Upper lobe of right lung (tissue), 1 donor: ENCODE measurements around the gene DCAF10. TPM values are rescaled to one million over a fixed set of nuclear protein-coding genes. Genes with fewer than 3 reads are reported as not detected.

Experiments used
- ATAC-seq: fragments of 200-7000 bp; cut with Tn5 transposase; one replicate; pipeline ENCODE4 v1.9.1; 2020; ENCODE audit warnings: mild to moderate bottlenecking, moderate library complexity
- DNase-seq: peaks from one replicate; pipeline ENCODE4 v3.0.0-alpha.2; 2020
- H3K27ac ChIP-seq: fragments of 200-600 bp; one replicate; pipeline ENCODE4 v1.8.0; 2022
- H3K27me3 ChIP-seq: fragments of 200-600 bp; one replicate; pipeline ENCODE4 v1.8.0; 2022; ENCODE audit warnings: mild to moderate bottlenecking
- H3K36me3 ChIP-seq: fragments of 200-600 bp; one replicate; pipeline ENCODE4 v1.8.0; 2022
- H3K4me1 ChIP-seq: fragments of 200-600 bp; one replicate; pipeline ENCODE4 v1.8.0; 2022
- H3K4me3 ChIP-seq: fragments of 200-600 bp; one replicate; pipeline ENCODE4 v1.8.0; 2022; ENCODE audit warnings: mild to moderate bottlenecking
- H3K9me3 ChIP-seq: fragments of 200-600 bp; one replicate; pipeline ENCODE4 v1.8.0; 2022
- CTCF ChIP-seq: fragments of 200-600 bp; IDR thresholded peaks from one replicate; pipeline ENCODE4 v1.8.0; 2022; ENCODE audit warnings: antibody characterized with exemption
- intact Hi-C: fragments of 100-400 bp; cut with DNase I; formaldehyde crosslinking; loops from one replicate; pipeline ENCODE4 v1.11.0; 2022
- total RNA-seq: library from RNA; stranded (reverse); fragmentation: NEBNext Ultra II Directional; extraction: Animal tissue kit (Norgen Biotek cat#: 25700); gene quantifications from one replicate; pipeline ENCODE4 v1.2.1, GENCODE V29; 2021
- donor health status: DM: no; HTN: yes; CAD: no; lungs with severe emphysema.

The DCAF10 gene
- total RNA-seq, 1 donor from 2014 or later = 25.2 TPM

GRCh38 chr9:37915911-37916470 is 115.4 kb downstream of the DCAF10 start:
- no peak for TF ChIP-seq CTCF
- Histone ChIP-seq H3K4me1 (peaks cover 18% of the 10 kb centered on the region), H3K27ac (peak overlapping the region; percentile 72), H3K36me3 (no peaks in the 10 kb centered on the region), H3K4me3 (no peak overlapping the region), H3K9me3 (no peaks in the 10 kb centered on the region), H3K27me3 (no peaks in the 10 kb centered on the region)
- ATAC-seq (no peak), DNase-seq (no peak)
- intact Hi-C loops = loop anchor here (10.0 kb wide), 1 partner anchor 449 kb away; no protein-coding TSS in a partner anchor

- Histone ChIP-seq H3K27me3 (no peaks in the 10 kb centered on the region), H3K27ac (peak overlapping the region; percentile 72), H3K4me3 (no peak overlapping the region), H3K4me1 (peaks cover 18% of the 10 kb centered on the region), H3K9me3 (no peaks in the 10 kb centered on the region), H3K36me3 (no peaks in the 10 kb centered on the region)
- DNase-seq = no peak
- intact Hi-C loops = loop anchor here (10.0 kb wide), 1 partner anchor 448 kb away; no protein-coding TSS in a partner anchor
- TF ChIP-seq CTCF = no peak
- ATAC-seq = no peak
These were observed 116.1 kb downstream of the DCAF10 start for GRCh38 chr9:37916471-37917312.

Other genes with a start within 250 kb of the DCAF10 start
- 8.0 TPM for gene FBXO10, start 224.4 kb upstream of the DCAF10 start, total RNA-seq
- 60.7 TPM for gene TOMM5, start 208.2 kb upstream of the DCAF10 start, total RNA-seq
- gene FRMPD1, start 149.8 kb upstream of the DCAF10 start, total RNA-seq = not detected
- 11.8 TPM for gene TRMT10B, start 47.0 kb upstream of the DCAF10 start, total RNA-seq
- gene EXOSC3, start 15.7 kb upstream of the DCAF10 start, total RNA-seq = 23.7 TPM
- gene SLC25A51, start 103.3 kb downstream of the DCAF10 start, total RNA-seq = 24.5 TPM